Stimulated activated CD4-positive, alpha-beta T cell treated with anti-CD3 and anti-CD28 coated beads, Interleukin-15, amount 100 ng/mL, for 24 hours (primary cell): ENCODE data around the gene DNAJA4.

ENCODE experiments used
- DNase-seq: peaks from one replicate; pipeline ENCODE4 v3.0.0-alpha.2; 2020

Gene DNAJA4

DNA sequence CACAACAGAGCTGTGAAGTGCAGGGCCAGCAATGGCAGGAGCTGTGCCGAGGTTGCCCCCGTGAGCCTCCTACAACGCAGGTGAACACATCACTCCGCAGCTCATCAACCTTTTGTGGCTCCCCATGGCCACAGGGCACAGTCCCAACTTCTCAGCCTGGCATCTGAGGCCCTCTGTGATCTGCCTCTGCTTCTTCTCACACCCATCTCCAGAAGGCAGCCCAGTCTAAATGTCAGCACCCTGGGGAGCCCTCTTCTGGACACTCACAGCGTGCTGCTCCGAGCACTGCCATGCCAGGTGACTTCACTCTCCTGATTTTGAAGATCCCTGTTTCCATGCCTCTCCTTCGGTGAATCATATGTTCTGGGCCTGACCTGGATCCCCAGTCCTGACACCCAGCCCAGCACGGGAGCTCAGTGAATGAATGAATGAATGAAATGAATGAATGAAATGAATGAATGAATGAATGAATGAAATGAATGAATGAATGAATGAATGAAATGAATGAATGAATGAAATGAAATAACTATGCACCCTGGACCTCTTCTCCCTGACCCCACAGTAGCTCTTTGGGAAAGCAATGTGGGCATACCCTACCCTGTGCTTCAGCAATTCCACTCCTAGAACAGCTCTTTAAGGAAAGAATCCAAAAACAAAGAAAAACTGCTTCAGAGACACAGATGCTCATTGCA, 52.9 kb downstream of the DNAJA4 start:
- DNase-seq: no peak

DNA sequence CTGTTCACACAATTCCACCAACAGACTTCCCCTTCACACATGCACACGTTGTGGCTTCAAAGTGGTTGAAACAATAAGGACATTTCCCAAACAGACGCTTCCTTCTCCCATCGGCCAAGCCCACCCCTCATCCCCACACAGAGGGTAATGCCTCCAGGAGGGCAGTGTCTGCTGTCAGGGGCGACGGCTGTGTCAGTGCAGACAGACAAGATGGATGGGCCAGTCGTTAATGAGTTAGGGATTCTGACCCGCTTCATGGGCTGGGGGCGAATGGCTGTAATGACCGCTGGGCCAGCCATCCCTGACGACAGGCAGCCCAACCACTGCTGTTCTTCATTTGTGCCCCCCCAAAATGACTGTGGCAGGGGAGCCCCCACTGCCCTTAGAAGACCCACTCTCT, 55.2 kb downstream of the DNAJA4 start:
- DNase-seq: no peak

DNA sequence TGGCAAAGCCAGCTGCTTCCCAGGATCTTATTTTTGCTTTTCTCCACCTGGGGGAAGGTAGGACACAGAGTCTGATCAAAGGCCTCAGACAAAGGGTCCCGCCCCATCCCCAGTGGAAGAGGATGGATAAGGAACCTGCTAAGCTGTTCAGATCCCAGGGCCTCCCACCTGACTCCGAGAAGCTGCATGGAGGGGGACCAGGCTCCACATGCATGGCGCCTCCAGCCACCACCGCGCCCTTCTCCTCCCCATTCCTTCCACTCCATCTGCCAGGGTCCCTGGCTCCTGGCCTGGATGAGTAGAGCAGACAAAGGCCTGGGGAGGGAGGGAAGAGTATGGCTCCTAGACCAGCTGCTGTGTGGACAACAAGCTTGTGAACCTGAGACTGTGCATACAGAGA, 55.8 kb downstream of the DNAJA4 start:
- no peak for DNase-seq

DNA sequence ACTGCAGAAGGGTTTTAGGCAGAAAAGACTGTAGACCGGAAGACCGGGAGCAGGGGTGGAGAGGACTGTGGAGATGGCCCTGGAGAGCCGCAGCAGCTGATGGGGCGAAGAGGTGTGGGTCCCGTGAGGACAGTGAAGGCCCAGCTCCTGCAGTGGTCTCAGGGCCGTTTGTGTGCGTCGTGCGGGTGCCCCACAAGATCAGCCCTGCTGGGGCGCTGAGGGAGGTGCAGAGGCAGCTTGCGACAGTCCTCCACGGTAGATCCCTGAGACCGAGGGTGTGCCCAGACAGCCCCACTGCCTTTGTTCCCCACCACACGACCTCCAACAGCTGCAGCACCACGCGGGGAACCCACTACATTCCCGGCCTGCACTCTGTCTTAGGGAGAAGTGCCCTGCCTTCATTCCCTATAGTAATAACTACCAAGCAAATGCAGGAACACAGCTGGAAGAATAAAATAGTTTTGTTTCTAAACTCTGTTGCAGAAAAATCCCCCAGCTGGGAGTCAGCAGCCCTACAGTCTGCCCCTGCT, 56.7 kb downstream of the DNAJA4 start:
- DNase-seq: no peak

DNA sequence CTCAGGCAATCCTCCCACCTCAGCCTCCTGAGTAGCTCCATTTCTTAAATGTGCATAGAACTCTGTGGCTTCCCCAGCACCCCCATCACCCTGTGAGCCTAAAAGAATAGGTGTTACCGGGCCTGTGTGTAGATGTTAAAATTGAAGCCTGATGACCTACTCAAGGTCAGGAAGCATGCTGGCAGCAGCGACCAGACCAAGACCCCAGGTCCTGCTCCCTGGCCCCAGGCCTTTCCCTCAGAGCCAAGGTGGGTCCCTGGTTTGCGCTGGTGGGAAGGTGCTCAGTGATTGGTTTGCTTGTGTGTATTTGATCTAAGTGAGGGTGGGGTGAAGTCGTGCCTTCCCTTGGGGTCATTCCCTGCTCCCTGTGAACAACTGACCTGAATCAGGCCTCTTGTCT, 57.4 kb downstream of the DNAJA4 start:
- no peak for DNase-seq

DNA sequence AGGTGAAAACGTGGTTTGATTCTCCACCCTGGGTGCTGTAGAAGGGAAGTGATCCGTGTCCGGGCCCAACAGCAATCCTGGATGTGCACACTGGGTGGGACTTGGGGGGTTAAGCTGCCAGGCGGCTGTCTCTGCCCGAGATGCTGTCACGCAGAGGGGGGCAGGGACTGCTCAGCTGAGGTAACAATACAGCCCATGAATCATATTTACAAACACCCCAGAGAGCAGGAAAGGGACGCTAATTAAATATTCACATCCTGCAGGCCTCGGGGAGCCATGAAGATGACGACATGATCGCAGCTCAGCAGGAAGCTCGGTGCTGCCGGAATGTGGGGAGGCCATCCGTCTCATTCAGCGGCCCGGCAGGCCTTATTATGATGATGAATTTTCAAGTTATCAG, 57.9 kb downstream of the DNAJA4 start:
- no peak for DNase-seq

DNA sequence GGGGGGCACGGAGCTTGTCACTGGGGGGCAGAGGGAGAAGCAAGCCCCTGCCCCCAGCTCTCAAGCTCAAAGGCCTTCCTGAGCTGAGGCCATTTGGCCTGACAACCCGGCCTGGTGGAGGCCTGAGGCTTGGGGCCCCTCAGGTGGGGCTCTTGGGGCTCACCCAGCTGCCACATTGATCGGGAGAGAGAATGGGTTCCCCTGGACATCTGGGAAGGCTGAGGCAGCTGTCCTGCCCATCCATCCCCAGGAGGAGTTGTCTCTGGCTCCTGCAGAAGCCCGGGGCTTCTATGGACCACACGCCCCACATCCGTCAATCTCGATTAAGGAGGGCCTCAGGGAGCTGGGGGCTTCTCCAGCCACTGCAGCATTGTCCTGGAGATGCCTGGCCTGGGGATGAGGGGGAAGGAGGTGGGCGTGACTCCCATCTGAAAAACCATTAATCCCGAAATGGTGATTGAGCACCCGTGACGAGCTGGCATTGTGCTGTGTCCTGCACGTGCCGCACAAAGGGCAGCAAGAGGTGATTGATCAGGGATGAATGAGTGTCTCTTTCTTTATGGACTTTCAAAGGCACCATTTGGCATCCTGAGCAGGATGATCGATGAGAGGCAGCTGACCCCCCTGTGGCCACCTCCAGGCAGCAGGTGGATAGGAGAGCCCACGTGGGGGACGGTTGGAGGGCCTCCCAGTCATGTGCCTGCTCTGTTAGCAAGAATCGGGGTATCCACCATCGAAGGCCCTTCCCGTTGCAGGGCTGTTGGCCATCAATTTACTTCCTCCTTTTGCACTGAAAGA, 58.6 kb downstream of the DNAJA4 start:
- no peak for DNase-seq

DNA sequence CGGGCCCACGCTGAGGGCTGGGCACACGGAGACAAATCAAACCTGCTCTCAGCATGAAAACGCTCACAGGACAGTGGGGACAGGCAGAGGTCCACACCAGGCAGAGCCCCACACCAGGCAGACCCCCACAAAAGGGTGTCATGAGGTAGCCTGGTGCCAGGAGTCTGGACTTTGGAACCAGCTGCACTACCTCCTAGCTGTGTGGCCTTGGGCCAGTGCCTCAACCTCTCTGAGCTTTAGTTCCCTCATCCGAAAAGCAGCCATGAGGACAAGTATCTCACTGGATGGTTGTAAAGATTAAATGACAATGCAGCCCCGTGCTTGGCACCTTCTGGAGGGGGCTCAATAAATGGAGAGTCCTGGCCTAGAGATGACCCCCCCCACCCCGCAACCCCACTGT, 59.3 kb downstream of the DNAJA4 start:
- DNase-seq: no peak

DNA sequence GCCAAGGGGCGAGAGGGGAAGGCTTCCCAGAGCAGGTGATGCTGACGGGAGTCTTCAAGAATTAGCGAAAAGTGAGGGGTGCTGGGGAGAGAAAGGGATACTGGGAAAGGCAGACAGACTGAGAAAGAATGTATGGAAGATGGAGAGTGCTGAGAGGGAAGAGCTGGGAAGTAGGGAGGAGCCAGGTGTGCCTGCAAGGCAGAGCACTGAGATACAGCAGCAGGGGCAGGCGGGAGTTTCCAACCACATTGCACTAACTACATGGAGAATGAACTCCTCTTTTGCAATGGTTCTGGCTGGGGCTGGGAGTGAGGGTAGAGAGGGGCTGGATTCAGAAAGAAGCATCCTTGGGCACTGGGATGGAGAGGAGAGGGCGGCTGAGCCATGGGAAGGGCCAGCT, 59.8 kb downstream of the DNAJA4 start:
- no peak for DNase-seq

DNA sequence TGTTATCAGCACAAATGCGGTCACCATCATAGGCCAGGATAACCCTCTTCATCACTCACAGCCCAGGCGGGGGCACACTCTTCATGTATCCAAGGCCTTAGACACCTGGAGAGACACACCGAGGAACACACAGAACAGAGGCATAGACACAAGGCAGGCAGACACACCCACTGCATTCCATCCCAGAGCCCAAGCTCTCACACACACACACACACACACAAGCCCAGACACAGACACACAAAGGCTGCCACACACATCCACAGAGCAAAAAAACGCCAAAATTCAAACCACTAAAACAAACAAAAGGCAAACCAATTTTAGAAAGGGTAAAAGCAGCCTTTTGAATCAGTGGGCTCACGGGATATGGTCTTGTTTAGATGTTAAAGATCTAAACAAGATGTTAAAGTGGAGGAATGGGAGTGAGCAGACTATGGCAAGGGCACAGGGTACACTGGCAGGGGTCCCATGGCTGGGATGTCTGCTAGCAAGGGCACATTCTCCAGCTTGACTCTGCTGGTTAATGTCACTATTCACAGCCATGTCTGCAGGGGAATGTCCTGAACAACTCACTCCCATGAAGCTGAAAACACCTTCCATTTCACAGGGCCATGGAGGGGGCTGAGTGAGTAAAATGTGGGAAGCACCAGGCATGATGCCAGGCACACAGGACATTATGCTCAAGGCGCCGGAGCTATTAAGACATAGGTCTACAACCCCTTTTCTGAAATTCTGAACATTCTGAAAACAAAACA, 60.9 kb downstream of the DNAJA4 start:
- DNase-seq: no peak

DNA sequence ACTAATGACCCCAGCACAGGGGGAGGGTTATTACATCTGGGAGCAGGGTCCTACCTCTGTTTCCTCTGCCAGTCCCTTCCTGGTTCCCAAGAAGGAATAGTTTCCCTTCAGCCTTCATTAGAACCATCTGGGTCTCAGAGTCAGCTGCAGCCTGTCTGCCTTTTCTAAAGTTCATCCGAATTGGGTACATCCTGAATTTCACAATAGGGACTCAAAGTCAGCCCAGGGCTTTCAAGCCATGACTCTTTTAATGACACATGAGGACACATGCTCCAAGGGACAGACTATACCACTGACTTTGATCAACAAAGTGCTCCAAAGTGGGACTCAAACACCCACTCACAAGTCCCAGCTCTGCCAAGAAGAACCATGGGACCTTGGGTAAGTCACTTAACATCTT, 63.1 kb downstream of the DNAJA4 start:
- DNase-seq: no peak

DNA sequence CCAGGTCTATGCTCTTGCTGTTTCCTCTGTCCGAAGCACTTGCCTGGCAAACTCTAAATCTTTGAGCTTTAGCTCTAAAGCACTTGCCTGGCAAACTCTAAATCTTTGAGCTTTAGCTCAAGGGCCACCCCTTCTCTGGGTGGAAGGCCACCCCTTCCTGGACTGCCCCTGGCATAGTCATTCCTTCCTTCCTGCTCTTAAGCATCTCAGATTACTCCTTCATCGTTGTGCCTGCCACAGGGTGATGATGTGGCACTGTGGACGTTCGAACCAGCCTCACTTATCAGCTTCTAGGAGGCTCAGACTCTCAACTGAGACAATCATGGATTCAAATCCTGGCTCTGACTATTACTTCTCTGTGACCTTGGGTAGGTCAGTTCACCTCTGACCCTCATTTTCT, 65.3 kb downstream of the DNAJA4 start:
- DNase-seq: no peak
